Activated CD4-positive, alpha-beta T cell treated with anti-CD3 and anti-CD28 coated beads, Interleukin-2, Interleukin-4, amounts not matched to agents 100 ng/mL and 50 ng/mL, durations not matched to agents 16 hours and 8 hours (primary cell): ENCODE measurements around the gene FIGNL1.

Experiments used
- DNase-seq: peaks from one replicate; pipeline ENCODE4 v3.0.0-alpha.2; 2020; ENCODE audit warnings: low spot score

The FIGNL1 gene

DNA sequence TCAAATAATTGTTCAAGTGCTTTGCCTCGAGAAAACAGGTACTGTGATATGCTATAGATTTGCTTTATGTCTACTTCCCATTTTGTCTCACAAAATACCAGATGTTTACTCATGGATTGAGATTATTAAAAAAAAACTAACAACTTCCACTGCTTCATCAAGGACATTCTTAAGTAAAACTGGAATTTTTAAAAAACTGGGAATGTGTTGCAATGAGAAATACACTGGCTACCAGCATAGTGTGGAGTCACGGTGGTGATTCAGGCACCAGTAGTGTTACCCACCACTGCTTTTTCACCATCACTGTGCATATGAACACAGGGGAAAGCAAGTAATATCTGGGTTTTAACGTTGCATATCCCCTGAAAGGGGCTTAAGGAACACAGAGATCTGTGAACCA lies 21.2 kb downstream of the FIGNL1 start:
- DNase-seq = no peak

DNA sequence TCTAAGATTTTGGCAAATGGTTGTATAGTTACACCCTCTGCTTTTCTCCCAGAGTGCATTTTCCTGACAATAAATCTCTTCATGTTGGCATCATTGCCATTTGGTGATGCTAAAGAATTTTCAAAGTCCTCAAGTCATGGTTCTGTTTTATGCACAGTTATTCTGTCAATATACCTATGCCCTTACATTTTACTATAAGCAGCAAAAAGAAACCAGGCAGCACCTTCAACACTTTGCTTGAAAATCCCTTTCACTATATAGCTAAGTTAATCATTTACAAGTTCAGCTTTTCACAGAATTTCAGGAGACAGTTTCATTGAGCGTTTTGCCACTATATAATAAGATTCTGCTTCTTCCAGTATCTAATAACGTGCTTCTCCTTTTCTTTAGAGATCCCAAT lies 22.6 kb downstream of the FIGNL1 start:
- no peak for DNase-seq

DNA sequence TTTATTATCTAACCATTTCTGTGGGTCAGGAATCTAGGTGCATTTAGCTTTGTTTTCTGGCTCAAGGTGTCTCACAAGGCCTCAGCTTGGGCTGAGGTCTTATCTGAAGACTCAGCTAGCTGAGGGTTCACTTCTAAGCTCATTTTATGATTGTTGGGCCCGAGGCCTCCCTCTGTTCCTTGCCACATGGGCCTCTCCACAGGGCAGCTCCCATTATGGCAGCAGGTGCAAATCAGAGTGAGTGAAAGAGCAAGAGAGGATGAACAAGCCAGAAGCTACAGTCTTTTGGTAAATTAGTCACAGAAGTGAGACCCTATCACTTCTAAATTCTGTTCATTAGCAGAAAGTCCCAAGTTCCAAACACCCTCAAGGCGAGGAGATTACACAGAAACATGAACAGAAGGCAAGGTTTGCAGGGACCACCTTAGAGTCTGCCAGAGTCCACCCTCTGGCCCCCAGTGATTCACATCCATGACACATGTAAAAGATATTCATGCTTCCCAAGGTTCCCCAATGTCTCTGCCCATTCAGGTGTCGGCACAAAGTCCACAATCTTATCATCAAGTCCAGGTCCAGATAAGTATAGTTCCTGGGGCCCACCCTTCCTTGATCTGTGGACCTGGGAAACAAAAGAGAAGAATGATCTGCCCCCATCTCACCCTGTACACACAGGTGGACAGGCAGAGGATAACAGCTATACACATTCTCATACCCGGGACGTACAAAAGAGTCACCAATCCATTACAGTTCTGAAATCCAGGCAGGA lies 23.7 kb downstream of the FIGNL1 start:
- no peak for DNase-seq

DNA sequence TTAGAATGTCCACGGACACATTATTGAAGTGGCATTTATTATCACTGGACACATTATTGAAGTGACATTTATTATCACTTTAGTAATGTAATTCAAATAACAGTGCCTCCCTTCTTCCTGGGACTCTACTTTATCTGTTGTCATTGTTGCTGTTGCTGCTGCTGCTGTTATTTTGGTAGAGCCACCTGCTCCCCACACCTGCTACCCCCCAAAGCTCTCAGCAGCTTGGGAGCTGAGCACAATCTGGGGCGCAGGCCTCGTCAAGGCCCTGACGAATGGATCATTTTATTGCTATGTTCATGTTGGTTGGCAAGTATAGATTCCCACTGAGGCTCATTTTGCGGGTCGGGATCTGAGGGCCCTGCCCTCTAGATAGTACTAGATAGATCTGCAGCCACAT lies 24.8 kb downstream of the FIGNL1 start:
- DNase-seq = no peak

DNA sequence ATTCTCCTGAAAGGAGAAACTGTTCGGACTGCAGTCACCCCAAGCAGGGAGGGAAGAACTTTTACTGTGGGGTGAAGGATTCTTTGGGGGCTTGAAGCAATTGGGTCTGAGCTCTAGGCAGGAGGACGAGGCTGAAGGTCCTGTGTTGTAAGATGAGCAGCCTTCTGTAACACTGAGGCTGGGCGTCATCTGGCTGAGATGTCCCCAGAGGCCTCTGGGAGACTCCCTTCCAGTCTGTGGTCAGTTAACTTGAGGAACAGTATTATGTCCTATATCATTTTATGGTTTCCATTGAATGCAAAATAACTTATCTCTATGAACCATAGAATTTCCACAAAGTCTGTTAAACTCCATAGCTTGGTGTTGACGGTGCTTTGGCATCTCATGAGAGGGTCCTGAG lies 26.3 kb downstream of the FIGNL1 start:
- no peak for DNase-seq

DNA sequence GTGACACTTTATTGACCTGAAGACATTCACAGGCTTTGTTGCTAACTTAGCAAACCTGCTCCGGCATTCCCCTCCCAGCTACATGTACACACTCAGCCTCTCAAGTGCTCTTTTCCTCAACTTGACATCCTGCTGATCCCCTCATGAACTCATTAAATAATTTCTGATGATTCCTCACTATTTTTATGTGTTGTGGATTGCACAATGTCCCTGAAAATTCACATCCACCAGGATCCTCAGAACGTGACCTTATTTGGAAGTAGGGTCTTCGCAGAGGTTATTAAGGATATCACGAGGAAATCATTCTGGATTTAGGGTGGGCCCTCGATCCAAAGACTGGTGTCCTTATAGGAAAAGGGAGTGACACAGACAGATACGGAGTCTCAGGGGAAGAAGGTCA lies 27.3 kb downstream of the FIGNL1 start:
- DNase-seq = no peak

DNA sequence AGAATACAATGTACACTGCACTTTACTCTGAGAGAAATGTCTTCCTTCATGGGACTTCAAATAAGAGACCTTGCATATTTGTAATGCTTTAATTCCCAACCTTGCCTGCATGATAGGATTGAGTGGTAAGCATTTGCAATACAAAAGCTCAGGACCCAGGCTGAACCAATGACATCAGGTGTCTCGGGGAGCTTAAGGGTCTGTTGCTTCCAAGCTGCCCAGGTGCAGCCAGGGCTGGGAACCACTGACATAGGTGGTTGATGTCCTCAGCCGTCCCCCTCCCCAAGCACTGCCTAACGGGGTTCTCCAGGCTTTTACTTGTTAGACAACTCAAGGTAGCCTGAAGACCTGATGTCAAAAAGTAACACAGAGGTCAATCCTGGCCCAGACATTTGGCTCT lies 29.1 kb downstream of the FIGNL1 start:
- DNase-seq = no peak

DNA sequence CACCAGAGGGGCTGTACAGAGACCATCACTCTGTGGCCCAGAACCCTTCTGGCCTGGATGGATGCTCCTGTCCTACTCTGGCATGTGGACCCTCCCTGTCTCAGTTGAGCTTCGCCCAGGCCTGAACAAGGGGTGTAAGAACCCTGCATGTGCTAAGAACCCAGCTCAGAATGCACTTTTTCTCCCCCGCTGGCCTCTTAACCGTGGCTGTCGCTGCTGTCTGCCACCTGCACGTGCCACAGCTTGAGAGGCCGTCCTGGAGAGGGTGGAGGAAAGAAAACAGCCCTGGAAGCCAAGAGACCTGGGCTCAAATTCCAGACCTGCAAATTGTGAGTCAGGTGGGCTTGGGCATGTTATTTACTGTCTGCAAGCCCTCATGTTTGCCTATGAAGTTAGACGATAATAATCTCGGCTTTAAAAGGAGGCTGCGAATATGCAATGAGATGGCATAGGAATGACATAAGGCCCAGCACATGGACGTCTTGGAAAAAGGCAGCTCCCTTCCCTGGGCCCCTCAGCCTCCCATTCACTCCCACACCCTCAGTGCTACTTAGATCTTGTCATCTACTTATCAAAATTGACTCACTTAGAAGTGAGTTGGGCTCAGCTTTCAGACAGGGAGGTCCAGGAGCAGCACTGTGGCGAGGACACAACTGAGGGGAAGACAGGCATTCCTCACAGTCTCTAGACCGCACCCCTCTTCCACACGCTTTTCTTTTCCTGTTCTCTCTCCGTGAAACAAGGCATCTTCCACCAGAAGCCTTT lies 31.4 kb downstream of the FIGNL1 start:
- DNase-seq = no peak

DNA sequence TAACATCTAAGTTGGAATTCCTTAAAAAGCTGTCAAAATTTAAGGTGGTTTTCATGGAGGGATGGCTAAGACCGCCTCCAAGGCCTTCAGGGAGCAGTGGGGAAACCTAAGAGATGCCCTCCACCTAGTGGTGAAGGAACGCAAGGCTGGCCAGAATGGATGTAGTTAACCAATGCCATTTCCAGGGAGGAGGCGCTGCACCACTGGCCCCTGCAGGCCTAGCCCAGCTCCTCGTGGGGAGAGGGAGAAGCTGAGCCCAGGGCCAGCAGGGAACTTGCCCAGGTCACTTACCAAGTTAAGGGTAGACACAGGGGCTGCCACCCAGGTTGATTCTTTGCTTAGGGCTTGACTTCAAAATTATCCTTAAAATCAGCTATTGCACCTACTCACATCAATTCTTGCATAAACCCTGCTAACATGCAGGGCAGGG lies 32.0 kb downstream of the FIGNL1 start:
- peak; percentile 87 for DNase-seq

DNA sequence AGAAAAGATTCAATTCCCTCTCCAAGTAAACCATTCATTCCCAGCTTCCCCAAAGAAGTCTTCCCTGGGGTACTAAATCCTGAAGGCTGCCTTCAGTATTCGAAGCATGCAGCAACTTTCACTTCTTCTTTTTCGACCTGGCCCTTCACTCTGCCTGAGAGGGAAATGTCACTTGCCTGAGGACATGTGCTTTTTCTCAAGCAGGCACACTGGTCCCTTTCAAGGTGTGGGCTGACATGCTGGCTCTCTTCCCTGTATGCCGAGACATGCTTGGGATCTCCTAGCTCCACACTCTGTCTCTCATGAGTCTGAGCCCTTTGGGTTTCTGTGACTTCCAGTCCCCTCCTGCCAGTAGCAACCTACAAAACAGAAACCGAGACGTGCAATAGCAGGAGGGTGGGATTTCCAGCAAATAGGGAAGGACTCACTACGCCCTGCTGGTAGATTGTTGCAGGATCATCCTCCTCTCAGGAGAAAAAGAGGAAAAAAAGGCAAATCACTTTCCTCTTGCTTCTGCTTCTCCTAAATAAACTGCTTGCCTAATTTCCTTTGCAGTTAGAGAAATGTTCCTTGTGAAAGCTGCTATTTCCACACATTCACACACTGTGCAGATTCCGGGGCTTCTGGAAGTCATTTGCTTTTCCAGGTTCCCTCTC lies 33.5 kb downstream of the FIGNL1 start:
- no peak for DNase-seq

DNA sequence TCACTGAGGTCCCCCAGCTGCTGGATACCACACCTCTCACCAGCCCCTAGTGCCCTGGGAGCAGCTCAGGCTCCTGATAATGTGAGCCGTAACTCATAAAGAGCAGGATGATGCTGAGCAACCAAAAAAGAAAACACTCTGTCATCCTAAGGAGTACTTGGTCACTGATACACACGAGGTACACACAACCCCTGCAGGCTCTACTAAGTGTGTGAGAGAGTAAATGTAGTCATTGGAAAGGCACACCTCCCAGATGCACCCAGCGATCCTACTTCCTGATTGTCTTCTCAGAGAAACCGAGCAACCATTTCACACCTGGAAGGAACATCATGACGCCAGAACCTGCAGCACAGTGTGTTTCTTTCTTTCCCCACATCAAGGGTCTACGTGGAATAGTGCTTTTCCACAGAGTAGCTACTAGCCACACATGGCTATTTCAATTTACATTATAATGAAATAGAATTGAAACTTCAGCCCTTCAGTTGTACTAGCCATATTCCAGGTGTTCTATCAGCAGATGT lies 34.2 kb downstream of the FIGNL1 start:
- DNase-seq = no peak

DNA sequence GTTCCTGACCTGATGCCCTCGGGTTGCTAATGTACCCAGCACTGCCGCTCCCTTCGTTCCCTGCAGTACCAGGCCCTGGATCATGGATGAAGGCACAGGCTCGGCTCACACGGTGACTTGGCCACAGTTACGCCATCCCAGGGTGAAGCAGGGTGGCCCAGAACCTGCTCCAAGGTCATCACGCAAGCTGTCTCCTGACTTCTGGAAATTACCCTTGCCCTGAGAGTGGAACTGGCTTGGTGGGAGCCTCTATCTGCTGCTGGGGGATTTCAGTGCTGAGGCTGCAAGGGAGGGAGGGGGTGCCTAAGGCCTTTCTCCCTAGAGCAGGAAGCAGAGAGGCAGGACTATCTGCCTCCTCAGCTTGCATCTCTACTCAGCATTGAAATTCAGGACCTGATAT lies 36.6 kb downstream of the FIGNL1 start:
- no peak for DNase-seq

DNA sequence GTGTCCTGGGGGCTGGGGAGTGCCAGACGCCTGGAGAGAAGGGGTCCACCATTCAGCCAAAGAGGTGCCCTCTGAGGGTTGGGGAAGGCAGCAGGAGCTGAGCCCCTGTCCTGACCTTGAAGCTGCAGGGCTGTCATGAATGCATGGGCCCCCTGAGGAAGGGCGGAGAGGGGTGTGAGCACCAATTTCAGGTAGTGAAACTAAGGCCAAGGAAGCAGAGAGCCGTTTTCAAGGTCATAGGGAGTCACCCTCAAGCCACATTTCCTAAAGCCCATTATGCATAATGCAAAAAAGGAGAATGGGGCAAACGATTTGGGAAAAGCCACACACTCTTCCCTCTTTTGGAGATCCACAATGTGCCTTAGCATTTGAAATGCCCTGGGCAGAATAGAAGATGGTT lies 37.2 kb downstream of the FIGNL1 start:
- no peak for DNase-seq

DNA sequence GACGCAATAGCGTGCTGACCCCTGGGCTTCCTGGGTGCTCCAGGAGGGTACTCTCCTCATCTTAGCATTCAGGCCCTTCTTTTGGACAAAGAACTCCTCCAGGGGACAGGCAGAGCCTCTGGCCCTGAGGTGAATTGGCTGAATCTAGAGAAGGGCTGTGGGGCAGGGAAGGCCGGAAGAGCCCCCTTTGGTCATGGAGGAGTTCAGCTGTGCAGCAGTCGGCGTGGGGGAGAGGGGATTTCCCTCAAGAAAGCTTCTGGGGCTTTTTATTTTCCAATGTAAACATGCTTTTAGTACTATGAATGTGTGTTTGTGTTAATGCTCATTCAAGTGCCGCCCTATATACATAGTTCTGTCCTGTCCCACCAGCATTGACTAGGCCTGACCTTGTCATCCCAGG lies 38.8 kb downstream of the FIGNL1 start:
- no peak for DNase-seq

DNA sequence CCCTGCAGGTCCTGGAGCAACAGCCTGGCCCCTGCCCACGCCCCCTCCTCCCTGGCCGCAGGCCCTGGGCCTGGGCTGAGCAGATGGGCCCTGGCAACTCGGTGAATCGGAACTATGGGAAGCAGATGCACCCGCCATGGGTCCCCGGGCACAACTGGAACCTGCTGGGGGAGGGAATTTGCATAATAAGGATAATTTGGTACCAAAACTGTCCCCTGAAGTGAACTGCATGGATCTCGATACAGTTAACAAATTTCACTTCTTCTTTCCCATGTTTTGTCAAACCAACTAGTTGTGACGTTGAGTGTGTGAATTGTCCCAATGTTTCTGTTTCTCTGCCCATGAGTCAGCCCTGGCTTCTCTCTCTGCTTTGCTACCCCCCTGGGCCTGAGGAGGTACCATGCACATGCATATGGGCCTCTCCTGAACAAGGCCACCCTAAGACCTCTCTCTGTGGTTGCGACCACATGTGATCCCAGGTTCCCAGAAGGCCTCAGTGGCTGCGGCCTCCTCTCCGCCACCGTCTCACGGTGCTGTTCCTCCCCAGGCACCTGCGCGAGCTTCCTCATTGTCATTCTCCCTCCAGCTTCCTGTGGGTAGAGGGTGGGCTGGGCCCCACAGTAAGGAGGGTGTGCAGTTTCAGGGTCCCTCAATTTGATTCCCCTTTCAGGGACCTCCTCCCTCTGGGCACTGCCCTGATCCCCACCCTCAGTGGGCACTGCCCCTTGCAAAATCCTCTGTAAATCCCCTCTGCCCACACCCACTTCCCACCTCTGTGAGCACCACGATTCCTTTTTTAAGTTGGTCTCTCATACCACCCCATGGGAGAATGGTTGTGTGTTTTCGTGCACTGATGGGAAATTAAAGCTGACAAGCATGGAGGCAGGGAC lies 40.0 kb downstream of the FIGNL1 start:
- DNase-seq = no peak

DNA sequence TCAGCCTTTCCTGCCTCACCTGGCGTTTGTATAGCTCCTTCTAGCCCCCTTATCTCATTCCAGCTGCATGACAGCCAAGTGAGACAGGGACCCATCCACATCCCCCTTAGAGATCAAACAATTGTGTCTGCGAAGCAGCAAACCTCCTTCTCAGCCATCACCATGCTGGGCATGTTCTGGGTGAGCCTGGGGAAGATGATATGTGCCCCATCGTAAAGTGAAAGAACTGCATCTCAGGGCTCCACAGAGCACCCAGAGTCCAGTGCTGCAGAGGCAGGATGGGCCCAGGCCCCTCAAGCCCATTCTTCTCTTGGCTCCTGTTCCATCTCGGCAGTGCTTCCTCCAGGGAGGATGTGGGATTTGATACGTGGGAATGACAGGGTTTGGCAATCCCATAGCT lies 43.2 kb downstream of the FIGNL1 start:
- DNase-seq = no peak

DNA sequence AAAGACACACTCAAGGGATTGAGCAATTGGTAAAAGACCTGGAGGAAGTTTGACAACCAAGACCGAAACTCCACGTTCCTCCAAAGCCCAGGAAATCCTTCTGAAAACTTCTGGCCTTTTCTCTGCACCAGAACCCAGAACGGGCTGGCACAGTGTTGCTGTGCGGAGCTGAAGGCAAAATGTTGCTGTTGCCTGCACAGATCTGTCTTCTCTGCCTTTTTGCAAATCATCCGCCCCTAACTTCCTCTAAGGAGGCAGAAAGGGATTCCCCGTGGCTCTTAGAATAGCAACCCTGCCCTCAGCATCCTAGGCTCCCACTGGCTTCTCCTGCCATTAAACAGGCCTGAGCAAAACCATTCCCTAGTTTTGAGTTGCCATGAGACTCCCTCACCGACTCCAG lies 44.9 kb downstream of the FIGNL1 start:
- no peak for DNase-seq

DNA sequence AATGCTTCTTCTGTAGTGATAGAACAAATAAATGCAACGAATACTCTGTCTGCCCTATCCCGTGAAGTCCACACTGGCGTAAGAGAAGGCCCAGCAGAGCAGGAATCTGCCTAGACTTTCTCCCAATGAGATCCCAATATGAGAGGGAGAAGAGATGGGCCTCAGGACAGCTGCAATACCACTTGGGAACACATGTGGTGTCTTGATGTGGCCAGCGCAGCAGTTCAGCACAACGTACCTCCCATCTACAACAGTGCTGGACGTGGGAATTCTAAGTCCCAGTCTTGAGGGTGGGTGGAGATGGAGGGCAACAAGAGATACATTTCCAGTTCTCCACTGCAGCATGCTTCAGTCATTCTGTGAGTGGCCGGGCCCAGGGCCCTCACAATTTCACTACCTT lies 45.8 kb downstream of the FIGNL1 start:
- DNase-seq = no peak

DNA sequence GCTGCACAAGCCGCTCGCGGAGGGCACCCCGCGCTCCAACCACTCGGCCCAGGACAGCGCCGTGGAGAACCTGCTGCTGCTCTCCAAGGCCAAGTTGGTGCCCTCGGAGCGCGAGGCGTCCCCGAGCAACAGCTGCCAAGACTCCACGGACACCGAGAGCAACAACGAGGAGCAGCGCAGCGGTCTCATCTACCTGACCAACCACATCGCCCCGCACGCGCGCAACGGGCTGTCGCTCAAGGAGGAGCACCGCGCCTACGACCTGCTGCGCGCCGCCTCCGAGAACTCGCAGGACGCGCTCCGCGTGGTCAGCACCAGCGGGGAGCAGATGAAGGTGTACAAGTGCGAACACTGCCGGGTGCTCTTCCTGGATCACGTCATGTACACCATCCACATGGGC lies 50.0 kb downstream of the FIGNL1 start:
- no peak for DNase-seq

DNA sequence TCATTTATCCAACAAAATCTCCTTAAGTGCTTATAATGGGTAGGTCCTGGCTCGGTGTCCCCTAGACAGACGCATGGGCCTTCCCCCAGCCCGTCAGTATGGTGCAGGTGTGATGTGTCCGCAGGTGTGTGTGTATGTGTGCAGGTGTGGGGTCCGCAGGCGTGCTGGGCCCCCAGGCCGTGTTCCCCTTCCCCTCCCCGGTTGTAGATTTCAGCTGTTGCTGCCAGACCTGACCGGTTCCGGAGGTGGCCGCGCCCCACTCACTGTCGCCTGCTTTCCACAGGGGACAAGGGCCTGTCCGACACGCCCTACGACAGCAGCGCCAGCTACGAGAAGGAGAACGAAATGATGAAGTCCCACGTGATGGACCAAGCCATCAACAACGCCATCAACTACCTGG lies 50.5 kb downstream of the FIGNL1 start:
- DNase-seq = no peak

DNA sequence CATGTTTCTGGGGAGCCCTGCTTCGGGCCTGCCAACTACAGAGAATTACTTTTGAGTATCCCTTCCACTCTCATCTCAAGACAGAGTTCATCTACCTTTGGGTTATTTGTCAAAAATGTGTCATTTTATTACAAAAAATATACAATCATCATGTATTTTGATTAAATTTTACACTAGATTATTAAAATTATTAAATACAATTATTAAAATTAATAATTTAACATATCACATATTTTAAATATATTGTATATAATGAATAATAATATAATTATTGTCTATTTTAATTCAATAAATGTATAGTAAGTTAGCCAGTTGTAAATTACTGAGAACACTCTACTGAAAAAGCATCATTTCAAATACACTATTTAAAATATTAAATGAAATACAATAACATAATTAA lies 50.9 kb downstream of the FIGNL1 start:
- no peak for DNase-seq

DNA sequence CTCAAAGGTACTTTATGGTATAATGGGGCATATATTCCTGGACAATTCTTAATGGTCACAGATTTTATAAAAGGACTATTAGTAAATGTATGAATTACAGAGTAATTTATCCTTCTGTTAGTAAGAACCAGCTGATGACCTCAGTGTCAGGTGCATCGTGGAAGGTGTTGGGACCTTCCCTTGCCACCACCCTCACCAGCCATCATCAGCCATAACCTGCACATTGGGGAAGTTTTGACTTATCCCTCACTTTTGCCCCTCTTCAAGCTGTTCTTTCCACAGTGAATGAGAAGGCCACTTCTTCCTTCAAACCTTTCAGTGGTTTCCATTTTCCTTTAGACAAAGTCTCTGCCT lies 52.2 kb downstream of the FIGNL1 start:
- no peak for DNase-seq
